Stimulated activated CD8-positive, alpha-beta memory T cell treated with anti-CD3 and anti-CD28 coated beads, Interleukin-7, amount 100 ng/mL, for 1 hour (primary cell): ENCODE measurements around the gene FTCD.

Source experiments
- DNase-seq, 2 donors: peaks; one replicate each; pipeline ENCODE4 v3.0.0-alpha.2; 2020; ENCODE audit warnings: low read depth in 2 of 2

Gene FTCD

DNA sequence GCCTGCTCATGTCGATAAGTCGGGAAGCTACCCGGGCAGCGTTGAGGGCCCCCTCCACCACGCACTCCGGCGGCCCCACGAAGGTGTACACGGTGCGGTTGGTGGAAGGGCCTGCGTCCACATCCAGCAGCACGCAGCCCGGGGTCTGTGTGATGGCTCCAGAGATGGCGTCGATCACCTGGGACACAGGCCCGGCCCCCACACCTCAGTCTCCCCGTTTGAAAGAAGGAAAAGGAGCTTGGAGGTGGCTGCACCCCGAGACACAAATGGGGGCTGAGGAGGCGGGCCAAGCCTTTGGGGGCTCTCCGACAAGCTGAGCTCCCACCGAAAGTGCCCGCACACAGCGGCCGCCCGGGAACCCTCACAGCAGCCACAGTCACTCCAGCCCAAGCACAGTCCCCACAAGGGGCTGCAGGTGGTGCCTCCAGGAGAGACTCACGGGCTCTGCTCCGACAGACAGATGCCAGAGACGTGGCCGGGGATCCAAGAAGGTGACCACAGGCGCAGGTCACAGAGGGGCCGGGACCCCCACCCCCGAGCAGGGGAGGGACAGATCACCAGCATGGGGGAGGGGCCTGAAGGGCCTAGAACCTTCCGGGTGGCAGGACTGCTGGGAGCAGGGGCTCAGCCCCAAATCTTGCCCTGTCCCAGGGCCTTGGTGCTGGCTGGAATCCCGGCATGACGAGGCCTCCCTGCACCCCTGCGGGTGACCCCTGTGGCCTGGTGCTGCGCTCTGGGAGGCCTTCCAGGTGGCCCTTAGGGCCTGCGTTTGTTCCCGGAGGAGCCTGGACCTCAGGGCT, 1.0 kb downstream of the FTCD start:
- no peak for DNase-seq

DNA sequence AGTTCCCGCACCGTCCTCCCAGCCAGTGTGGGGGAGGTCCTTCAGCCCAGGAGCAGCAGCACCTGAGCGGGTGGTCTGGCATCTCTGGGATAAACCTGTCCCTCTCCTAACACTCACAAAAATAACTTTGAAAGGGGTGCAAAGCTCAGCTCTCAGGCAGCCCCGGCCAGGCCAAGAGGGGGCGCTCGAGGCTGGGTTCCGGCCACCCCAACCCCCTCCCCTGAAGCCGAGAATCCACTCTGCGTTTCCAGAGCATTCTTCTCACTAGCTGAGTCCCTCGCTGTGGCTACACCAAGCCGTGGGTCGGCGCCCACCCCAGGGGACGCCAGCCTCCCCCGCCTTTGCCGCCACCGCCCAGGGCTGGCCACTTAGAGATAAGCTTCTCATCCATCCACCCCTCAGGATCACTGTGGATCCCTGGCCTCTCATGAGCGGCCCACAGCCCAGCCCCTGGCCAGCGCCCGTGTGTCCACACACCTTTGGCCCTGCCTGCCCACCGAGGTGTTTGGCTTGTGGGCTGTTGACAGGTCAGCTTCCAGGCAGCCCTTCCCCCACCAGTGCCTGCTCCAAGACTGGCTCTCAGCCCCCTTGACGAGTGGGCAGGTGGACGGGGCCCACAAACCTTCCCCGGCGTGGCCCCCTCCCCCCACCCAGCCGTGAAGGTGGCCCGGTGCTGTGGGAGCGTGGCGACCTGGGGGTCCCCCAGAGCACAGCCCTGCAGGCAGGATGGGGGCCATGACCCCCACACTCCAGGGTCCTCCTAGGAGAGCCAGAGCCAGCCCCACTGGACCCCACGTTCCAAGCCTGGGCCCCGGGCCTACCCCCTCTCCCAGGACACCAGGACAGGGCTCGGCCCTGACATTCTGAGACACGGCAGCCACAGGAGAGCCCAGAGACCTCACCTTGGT, 1.9 kb downstream of the FTCD start:
- peak in 1 of 2 donors; percentile 31 for DNase-seq

DNA sequence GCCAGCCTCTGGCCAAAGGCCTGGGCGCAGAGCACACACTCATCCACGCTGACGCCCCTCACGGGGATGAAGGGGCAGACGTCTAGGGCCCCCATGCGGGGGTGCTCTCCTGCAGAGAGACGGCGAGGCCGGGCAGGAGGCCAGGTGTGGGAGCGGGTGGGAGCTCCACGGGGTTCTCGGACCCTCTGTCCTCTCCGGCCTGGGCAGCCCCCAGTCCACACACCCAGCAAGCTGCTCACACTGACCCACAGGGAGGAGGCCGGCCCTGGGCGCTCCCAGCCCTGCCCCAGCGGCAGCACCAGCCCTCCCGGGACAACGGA, 2.5 kb downstream of the FTCD start:
- no peak for DNase-seq

DNA sequence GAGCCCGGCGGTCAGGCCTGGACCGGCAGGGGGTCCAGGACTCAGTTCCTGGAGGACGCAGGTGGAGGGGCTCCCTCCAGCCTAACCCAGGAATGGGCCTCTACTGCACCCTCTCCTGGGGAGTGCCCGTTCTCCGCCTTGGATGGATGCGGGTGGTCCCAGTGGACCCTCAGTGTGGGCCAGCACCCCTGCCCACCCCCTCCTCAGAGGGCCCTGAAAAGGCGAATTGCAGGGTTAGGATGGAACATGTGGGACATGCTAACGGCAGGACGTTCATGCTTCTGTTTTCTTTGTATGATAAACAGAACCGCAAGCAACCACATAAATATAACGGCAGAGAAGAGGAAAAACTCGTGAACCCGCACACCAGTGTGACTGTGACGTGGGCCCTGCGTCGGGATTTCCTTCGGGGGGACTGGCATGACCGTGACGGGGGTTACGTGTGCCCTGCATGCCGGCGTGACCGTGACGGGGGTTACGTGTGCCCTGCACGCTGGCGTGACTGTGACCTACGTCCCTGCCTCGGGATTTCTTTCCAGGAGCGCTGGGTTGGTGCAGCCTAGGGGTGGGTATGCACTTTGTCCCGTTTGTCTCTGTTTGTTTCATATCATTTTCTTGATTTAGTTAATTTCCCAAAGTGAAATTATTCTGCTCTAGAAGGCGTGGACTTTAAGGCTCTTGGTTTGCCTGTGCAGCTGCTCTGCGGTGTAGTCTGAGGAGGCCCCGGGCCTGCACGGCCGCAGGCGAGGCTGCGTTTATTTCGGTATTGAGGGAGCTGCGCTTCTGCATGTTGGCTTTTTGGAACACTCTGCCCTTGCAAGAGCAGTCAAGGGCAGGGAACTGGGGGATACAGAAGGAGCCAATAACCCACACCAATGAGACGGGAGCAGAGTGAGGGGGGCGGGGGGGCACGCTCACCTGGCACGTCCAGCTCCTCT, 3.1 kb downstream of the FTCD start:
- DNase-seq = no peak

DNA sequence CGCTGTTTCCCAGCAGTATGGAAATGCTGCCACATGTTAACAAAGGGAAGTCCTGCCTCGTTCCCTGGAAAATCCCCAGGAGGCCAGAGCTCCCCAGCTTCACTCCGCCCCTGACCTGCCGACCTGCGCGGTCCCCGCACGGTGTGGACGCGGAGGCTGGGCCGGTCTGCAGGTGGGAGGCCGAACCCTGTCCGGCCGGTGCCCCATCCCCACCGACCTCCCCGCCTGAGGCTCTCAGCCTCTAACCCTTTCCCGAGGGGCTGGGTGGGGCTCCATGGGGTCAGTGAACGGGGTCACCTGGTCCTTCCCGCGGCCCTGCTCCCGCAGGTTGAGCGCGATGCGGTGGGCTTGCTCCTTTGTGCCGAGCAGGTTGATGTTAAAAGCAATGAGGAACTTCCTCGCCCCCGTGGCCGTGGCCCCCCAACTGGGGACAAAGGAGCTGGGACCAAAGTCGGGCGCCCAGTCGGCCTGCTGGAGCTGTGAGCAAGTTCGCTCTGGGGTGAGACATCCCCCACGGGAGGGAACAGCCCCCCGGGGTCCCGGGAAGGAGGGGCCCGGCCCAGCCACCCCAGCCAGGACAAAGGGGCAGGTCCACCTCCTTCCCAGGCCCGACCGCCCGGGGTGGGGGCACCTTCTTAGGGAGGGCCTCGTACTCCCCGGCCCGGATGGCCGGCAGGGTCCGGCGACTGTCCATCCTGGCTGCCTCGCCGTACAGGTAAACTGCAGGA, 4.0 kb downstream of the FTCD start:
- no peak for DNase-seq

DNA sequence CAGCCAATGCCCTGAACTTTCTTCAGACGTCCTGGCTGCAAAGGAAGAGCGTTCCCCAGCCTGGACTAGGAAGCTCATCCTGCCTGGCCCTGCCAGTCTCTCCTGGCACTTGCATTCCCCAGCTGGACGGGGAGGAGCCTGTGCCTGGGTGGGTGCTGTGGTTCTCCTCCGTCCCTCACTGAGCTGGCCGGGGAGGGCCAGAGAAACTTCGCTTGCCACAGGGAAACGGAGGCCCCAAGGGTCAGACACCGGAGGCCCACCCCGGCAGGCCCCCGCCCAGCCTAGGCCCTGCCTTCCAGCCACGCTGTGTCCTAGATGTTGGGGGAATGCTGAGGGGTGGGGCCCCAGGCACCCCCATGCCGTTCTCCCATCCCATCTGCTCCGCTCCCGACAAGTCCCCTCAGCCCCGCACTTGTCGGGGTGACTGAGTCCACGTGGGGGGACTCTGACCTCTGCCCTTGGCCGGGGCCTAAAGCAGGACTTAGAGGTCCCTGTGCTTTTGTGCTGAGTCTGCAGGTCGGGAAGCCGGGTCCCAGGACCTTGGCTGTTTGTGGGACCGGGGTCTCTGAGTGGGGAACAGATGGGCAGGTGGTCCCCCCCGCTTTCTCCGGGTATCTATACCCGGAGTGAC, 4.8 kb downstream of the FTCD start:
- no peak for DNase-seq

DNA sequence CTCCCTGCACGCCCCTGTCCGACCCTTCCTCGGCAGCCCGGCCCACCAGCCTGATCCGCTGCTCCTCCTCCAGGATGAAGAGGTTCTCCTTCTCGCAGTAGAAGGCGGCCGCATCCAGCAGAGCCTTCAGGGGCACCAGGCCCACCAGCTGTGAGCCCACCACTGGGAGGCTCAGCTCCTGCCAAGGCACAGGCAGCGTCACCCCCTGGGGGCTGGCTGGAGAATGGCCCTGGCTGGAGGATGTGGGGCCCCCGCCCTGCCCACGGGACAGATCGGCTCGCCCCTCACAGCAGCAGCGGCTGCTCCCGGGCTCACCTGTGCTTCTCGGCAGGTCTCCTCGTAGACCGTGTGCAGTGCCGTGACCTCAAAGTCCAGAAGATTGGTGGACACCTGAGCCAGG, 5.3 kb downstream of the FTCD start:
- DNase-seq = no peak

DNA sequence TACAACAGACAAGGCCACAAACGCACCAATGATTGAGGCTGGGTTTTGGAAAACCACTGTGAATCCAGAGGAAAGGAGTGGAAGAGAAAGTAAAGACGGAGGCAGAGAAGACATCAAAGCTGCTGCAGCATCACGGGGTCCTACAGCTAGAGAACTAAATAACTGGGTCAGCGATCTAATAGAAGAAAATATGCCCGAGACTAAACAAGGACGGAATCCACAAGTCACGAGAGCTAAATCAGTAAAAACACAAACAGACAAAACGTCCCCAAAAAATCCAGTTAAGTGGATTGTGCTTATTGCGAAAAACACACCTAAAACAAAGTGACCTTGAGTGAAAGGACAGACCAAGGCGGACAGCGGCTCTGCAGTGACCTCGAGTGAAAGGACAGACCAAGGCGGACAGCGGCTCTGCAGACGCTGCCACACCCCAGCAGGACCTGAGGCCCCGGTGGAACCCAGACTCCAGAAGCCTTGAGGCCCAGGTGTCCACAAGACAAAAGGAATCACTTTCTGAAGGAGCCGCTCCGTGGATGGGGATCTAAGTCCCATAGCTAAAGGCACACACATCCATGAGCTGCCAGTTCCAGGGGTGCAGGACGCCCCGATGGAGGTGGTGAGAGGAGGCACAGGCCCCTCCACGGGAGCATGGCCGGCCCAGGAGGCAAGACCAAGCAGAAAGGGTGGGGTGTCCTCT, 6.0 kb downstream of the FTCD start:
- no peak for DNase-seq

DNA sequence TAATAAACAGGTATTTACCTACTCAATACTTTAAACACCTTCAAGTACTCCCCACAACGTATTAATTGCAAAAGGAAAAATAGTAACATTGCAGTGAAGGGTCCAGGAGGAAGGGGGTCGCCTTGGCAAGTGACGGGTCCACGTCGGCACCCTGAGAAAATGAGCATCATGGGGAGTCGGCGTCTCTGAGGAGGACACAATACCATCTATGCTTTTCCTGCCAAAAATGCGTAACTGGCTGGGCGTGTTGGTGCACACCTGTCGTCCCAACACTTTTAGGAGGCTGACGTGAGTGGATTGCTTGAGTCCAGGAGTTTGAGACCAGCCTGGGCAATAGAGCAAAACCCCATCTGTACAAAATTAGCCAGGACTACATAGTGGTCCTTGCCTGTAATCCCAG, 7.3 kb downstream of the FTCD start:
- DNase-seq = no peak

DNA sequence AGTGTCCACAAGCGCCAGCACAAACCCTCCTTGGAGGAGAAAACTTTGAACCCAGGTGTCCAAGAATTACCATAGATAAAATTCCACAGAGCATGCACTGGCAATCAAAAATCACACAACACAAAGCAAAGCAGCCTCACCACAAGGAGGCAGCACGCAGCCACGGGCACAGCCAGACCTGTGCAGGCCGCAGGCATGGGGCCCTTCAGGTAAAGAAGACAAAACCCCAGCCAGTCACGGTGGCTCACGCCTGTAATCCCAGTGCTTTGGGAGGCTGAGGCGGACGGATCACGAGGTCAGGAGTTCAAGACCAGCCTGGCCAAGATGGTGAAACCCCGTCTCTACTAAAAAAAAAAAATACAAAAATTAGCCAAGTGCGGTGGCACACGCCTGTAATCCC, 8.0 kb downstream of the FTCD start:
- DNase-seq = peak in 1 of 2 donors; percentile 17

DNA sequence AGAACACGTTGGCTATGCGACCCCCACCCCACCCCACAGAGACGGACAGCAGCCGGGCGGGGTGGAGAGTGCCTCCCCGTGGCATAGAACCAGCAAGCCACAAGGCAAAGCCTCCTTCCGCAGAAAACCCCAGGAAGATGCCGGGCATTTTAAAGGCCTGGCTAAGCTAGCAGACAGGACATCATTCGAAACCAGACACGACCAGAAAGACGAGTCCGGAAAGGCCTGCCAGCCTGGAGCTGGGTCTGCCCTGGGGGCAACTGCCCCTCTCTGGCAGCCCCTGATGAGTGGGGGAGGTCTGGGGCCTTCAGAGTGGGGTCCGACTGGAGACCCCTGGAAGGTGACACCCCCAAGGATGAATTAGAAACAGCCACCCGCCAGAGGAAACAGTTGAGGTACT, 8.5 kb downstream of the FTCD start:
- DNase-seq = no peak

DNA sequence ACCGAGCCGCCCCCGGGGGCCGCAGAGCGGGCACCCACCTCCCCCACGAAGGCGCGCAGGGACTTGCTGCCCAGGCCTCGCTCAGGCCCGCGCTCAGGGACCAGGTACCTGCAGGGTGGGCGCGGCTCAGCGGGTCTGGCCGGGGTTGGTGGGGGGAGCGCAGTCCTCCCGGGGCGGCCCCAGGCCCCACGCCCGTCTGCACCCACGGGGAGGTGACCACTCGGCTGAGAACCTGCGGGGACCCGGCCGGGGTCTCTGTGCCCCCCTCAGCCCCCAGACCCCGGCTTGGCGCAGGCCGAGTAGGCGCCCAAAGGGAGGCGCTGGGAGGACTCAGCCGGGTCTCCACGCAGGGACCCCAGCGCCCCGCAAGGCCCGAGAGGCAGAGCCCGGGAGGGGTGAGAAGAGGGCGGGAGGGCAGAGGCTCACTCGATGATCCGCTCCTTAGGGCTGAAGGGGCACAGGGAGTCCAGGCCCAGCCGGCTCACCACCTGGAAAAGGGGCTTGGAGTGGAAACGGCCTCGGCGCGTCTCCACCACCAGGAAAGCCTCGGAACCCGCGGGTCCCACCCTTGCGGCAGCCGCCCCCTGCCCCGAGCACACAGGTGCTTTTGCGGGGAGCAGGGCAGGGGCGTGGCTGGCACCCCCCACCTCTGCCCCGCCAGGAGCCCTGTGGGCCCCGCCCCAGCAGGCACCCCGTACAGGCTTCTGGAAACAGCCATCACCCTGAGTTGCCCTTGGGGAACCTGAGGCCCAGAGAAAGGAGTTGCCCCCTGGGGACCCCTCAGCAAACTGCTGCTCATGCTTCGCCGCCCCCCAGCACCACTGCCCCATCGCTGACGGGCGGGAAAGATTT, 9.3 kb downstream of the FTCD start:
- DNase-seq = no peak

DNA sequence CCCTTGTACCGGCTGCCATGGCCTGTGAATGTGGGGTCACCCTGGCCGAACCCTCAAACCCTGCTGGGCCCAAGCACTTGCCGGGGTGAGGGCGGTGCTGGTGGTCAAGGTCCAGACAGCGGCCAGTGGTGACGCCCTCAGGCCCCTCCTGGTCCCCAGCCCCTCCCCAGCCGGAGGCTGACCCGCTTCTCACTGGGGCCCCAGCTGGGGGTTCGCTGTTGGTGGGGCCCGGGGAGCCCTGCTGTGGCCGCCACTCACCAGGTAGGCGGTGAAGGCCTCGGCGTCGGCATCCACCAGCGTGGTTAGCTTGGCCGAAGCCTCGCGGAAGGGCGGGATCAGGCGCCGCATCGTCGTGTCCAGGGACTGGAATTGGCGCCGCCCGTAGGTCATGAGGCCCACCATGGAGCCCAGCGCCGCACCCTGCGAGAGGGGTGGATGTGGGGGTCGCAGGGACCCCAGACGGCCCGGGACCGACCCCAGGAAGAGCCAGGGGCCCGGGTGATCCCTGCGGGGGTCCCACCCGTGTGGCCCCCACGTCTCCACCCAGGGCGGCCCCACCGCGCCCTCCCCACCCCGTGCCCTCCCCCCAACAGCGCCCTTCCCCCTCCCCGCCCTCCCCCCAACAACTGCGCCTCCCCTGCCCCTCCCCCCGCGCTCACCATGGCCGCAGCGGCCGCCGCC, 10.1 kb downstream of the FTCD start:
- DNase-seq = no peak

DNA sequence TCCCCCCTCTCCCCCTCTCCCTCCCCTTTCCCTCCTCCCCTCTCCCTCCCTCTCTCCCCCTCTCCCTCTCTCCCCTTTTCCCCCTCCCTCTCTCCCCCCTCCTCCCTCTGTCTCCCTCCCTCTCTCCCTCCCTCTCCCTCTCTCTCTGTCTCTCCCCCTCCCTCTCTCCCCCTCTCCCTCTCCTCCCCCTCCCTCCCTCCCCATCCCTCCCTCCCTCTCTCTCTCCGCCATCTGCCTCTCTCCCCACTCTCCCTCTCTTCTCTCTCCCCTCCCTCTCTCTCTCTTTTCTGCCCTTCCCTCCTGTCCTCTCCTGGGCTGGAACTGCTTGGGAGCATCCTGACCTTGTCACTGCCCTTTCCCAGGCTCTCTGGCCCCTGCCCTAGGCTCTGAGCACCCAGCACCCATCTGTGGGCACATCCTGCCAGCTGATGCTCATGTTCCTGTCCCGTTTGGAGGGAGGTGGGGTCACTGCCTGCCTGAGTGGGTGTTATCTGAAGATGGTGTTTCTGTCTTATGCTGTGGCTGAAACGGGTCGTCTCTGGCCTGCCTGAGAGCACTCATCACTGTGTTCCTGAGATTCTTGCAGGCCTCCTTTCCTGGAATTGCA, 10.8 kb downstream of the FTCD start:
- DNase-seq = no peak

DNA sequence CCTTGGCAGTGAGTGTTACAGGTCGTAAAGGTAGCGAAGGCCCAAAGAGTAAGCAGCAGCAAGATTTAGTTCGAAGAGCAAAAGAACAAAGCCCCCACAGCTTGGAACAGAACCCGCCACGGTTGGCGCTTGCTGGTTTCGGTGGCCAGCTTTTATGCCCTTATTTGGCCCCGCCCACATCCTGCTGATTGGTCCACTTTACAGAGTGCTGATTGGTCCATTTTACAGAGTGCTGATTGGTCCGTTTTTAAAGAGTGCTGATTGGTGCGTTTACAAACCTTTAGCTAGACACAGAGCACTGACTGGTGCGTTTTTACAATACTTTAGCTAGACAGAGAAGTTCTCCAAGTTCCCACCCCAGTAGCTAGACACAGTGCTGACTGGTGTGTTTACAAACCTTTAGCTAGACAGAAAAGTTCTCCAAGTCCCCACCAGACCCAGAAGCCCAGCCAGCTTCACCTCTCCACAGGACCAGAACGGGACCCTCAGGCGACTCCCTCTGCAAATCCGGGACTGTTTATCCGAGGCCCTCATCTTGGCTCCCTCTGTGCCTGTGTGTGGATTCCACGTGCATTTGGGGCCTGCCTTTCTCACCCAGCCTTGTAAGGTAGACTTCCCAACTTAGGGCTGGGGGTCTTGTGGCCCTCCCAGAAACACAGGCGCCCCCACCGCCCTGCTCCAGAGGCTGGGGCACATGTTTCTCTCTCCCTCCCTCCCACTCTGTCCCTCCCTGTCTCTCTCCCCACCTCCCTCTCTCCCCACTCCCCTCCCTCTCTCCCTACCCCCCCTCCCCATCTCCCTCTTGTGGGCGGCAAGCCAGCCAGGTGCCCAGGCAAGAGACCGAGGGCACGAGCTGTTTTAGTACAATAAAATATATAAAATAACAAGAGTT, 12.6 kb downstream of the FTCD start:
- DNase-seq = no peak

DNA sequence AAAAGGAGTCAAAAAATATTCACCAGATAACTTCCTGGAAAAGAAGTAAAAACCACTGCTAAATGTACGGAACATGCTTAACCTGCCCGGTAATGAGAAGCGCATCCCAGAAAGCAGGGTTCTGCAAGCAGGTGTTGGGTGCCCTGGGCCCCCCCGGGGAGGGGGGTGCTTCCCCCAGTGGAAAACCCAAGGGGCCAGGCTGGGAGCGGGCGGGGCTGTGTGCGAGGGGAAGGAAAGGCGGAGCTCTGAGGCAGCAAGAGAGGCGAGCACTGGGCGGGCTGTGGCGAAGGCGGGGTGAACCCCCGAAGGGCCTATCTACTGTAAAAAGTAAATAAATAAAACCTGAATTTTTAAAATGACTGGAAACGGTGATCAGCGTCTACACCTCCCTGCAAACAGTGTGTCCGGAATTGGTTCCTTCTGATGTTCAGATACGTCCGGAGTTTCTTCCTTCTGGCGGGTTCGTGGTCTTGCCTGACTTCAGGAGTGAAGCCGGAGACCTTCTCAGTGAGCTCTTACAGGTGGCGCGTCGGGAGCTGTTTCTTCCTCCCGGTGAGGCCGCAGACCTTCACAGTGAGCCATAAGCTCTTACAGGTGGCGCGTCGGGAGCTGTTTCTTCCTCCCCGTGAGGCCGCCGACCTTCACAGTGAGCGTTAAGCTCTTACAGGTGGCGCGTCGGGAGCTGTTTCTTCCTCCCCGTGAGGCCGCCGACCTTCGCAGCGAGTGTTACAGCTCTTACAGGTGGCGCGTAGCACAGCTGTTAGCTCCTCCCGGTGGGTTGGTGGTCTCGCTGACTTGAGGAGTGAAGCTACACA, 13.4 kb downstream of the FTCD start:
- no peak for DNase-seq
